BJ (cell line): Measurements from ENCODE around the gene NQO2. TPM values are rescaled to one million over a fixed set of nuclear protein-coding genes. Genes with fewer than 3 reads are reported as not detected.

Experiments
- CTCF ChIA-PET: fragments of 350-600 bp; formaldehyde crosslinking; extraction: SDS; loops from one replicate; lab custom pipeline; 2021; ENCODE audit warnings: antibody characterized with exemption, inconsistent platforms; lab: Yijun Ruan, JAX
- POLR2A ChIA-PET: fragments of 300-600 bp; sonication (Branson Sonifier 250); formaldehyde crosslinking; extraction: SDS; loops from one replicate; lab custom pipeline; 2021; ENCODE audit warnings: antibody characterized with exemption; lab: Charles Lee
- DNase-seq: peaks from one replicate; pipeline ENCODE4 v3.0.0-alpha.2; 2011; ENCODE audit warnings: low read depth
- H3K27me3 ChIP-seq: 2 replicates; pipeline ENCODE4 v1.6.0; 2011; ENCODE audit warnings: low read length; ENCODE audit not compliant: control insufficient read depth, insufficient read depth
- H3K36me3 ChIP-seq: 2 replicates; pipeline ENCODE4 v1.5.1; 2011; ENCODE audit warnings: low read length; ENCODE audit not compliant: control insufficient read depth, insufficient read depth
- H3K4me3 ChIP-seq: 2 replicates; pipeline ENCODE4 v1.5.1; 2011; ENCODE audit warnings: low read depth, mild to moderate bottlenecking, control low read depth, low read length
- polyA plus RNA-seq: library from polyadenylated mRNA; depleted of rRNA; stranded (reverse); fragments of >200 nt; gene quantifications from 2 replicates; pipeline ENCODE4 v1.2.3, GENCODE V29; 2011
- TF ChIP-seq, protein P1 (sequence below): IDR thresholded peaks from 2 replicates; pipeline ENCODE4 v1.5.1; 2011; ENCODE audit warnings: low read depth, mild to moderate bottlenecking, control low read depth, inconsistent platforms, low read length, moderate library complexity; ENCODE audit not compliant: insufficient read depth

The NQO2 gene
- polyA plus RNA-seq, 1 experiment: 56.2 TPM

DNA sequence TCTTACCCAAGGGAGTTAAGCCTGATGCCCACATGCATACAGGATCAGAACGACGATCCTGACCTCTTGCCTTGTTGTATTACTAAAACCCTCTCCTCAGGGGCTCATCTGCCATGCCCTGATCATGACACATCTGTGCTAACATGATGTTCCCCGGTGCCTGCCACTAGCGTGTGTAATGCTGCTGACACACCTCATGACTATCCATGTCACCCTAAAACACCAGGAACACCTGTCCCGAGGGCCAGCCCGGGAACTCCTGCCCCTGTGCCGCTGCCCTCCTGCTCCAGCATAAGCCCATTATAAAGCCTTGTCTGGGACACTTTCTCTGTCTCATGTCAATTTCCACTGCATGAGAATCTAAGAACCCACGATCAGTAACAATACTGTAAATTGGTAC, 35.9 kb upstream of the NQO2 start:
- DNase-seq: no peak
- ChIA-PET CTCF (no interaction called here), POLR2A (no interaction called here)
- H3K4me3 ChIP-seq: no peak overlapping the region
- H3K36me3 ChIP-seq: no peaks in the 10 kb centered on the region
- TF ChIP-seq, protein P1, sequence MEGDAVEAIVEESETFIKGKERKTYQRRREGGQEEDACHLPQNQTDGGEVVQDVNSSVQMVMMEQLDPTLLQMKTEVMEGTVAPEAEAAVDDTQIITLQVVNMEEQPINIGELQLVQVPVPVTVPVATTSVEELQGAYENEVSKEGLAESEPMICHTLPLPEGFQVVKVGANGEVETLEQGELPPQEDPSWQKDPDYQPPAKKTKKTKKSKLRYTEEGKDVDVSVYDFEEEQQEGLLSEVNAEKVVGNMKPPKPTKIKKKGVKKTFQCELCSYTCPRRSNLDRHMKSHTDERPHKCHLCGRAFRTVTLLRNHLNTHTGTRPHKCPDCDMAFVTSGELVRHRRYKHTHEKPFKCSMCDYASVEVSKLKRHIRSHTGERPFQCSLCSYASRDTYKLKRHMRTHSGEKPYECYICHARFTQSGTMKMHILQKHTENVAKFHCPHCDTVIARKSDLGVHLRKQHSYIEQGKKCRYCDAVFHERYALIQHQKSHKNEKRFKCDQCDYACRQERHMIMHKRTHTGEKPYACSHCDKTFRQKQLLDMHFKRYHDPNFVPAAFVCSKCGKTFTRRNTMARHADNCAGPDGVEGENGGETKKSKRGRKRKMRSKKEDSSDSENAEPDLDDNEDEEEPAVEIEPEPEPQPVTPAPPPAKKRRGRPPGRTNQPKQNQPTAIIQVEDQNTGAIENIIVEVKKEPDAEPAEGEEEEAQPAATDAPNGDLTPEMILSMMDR: no peak
- no peaks in the 10 kb centered on the region for H3K27me3 ChIP-seq

DNA sequence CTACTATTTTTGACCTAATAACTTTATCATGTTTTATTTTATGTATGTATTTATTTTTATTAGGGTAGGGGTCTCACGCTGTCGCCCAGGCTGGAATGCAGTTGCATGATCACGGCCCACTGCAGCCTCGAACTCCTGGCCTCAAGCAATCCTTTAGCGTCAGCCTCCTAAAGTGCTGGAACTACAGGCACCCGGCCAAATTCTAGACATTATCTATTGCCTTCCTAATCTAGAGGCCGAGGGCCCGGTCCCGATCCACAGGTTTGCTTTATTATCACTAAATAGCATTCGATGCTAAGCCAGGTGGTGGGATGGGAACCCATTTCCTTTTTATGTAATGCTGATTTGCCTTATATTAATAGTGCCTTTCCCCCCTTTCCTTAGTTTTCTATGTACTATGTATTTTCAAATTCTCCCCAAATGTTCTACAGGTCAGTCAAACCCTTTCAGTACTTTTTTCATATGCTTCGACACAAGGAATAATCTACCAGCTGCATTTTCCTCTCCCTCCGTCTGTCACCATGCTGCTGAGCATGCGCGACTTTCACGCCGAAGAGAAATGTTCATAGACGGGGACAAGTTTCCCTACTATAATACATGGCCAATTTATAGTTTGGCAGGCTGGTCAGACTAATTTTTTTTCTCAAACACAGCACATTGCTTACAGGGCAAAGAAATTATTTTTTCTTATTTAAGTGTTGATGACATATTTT, 34.7 kb upstream of the NQO2 start:
- Histone ChIP-seq H3K27me3 (no peaks in the 10 kb centered on the region), H3K4me3 (no peak overlapping the region), H3K36me3 (no peaks in the 10 kb centered on the region)
- CTCF ChIA-PET: interaction anchor here (0.7 to 3.1 kb wide), 3 partner anchors 12 to 26 kb away, joined by 3 to 25 read pairs (median 4); no protein-coding TSS in a partner anchor
- TF ChIP-seq, protein P1: no peak
- DNase-seq: no peak
- POLR2A ChIA-PET: no interaction called here

DNA sequence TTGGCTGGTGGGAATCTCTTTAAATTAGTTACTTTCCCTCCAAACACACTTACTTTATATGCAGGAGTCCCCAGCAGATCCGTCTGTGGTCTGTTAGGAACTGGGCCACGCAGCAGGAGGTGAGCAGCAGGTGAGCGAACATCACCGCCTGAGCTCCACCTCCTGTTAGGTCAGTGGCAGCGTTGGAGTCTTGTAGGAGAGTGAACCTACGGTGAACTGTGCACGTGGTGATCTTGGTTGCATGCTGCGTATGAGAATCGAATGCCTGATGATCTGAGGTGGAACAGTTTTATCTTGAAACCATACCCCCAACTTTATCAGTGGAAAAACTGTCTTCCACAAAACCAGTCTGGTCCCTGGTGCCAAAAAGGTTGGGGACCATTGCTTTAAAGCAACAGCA, 33.3 kb upstream of the NQO2 start:
- Histone ChIP-seq H3K27me3 (no peaks in the 10 kb centered on the region), H3K4me3 (no peak overlapping the region), H3K36me3 (no peaks in the 10 kb centered on the region)
- no peak for DNase-seq
- ChIA-PET POLR2A (no interaction called here), CTCF (interaction anchor here (0.6 to 3.1 kb wide), 4 partner anchors 14 to 29 kb away, joined by 3 to 25 read pairs (median 4); no protein-coding TSS in a partner anchor)
- TF ChIP-seq, protein P1: no peak

DNA sequence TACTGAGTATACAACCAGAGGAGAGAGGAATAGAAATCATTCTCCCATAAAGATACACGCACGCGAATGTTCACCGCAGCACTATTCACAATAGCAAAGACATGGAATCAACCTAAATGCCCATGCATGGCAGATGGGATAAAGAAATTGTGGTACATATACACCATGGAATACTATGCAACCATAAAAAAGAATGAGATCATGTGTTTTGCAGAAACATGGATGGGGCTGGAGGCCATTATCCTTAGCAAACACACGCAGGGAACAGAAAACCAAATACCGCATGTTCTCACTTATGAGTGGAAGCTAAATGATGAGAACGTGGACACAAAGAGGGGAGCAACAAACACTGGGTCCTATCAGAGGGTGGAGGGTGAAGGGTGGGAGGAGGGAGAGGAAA, 31.8 kb upstream of the NQO2 start:
- DNase-seq: no peak
- TF ChIP-seq, protein P1: no peak
- CTCF ChIA-PET: interaction anchor here (1.5 kb wide), 1 partner anchor 16 kb away, joined by 6 read pairs; no protein-coding TSS in a partner anchor
- POLR2A ChIA-PET: no interaction called here
- Histone ChIP-seq H3K27me3 (no peaks in the 10 kb centered on the region), H3K36me3 (no peaks in the 10 kb centered on the region), H3K4me3 (no peak overlapping the region)

DNA sequence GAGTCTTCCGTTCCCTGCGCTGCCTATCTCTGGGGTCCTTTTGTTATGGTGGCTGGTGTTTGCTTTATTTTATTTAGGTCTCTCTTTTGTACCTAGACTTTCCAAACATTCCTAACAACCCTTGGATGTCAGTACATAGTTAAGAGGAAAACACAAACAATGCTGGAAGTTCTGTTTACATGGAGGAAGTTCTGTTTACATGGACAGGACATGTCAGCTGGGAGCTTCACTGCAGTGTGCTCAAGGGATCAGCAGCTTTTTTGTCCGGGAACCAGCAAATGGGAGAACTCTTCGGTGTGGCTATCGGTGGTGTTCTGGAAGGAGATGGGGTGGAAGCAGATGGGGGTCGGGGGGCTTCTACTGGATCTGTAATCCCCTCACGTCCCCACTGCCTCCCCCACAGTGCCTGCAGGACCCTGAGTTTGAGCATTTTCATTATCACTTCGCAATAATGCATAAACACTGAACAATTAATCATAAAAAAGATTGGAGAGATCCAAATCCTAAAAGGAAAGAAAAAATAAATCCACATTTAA, 31.0 kb upstream of the NQO2 start:
- no peaks in the 10 kb centered on the region for H3K27me3 ChIP-seq
- ChIA-PET POLR2A (no interaction called here), CTCF (interaction anchor here (1.5 kb wide), 1 partner anchor 16 kb away, joined by 6 read pairs; no protein-coding TSS in a partner anchor)
- DNase-seq: no peak
- TF ChIP-seq, protein P1: no peak
- H3K36me3 ChIP-seq: no peaks in the 10 kb centered on the region
- H3K4me3 ChIP-seq: no peak overlapping the region
